CD4-positive, alpha-beta T cell treated with Interleukin-10 for 1 hour (primary cell): ENCODE data around the gene PHKA2.

Experiments used
- DNase-seq: peaks from one replicate; pipeline ENCODE4 v3.0.0-alpha.2; 2020

The PHKA2 gene

GRCh38 chrX:18970465-18970864 is 13.4 kb downstream of the PHKA2 start:
- DNase-seq: no peak

GRCh38 chrX:18966624-18967023 is 17.3 kb downstream of the PHKA2 start:
- no peak for DNase-seq

- no peak for DNase-seq
Observed at GRCh38 chrX:18964901-18965300, 19.0 kb downstream of the PHKA2 start.

DNA sequence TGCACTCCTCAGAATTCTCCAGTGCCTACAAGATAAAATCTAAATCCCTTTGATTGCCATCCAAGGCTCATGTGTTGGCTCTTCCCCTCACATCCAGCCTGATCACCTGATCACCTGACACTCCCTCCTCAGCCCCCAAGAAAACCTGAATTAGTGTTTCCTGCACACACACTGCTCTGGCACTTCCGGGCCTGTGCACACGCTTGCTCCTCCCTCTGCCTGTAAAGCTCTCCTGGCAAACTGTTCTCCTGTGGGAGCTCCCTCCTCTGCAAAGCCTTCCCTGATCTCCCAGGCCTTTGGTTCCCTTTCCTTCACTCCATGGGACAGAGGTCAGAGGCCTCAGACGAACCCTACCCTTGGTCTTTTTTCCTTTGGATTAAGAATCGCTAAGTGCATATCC is 19.9 kb downstream of the PHKA2 start:
- no peak for DNase-seq

DNA sequence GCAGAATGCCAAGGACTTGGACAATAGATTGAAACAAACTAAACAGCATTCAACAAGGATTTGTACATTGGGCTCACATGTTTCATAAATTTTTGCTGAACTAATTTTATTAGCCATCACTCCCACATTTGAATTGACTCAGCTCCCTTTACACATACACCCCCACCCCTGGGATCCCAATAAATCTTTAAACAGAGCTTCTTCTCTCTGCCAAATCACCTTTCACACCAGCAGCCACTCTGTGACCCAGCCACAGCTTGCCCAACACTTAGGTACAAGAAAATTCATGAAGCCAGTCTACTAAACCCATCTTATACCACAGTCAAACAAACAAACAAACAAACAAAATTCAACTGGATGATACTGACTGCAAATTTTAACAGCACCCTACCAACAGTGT is 21.6 kb downstream of the PHKA2 start:
- no peak for DNase-seq

DNA sequence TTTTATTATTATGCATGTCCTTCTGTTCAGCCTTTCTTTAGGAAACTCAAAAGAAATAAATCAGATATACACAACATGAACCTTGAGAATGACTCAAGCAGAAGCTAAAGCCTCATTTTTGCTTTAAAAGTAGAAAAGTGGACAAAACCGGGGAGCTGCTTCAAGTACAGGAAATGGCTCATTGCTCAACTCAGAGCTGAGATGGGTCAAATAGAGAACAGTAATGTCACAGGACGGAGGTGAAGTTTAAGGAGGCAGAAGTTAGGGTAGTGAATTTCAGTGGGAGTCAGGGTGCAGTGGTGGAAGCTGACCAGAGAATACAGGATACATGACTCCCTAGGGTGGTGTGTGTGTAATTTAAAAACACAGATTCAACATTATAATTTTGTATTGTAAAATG is 22.2 kb downstream of the PHKA2 start:
- no peak for DNase-seq

- no peak for DNase-seq
Observed at GRCh38 chrX:18956303-18957032, 27.4 kb downstream of the PHKA2 start.

- DNase-seq: no peak
Observed at GRCh38 chrX:18955676-18956075, 28.2 kb downstream of the PHKA2 start.

- DNase-seq: no peak
Observed at GRCh38 chrX:18951032-18951431, 32.9 kb downstream of the PHKA2 start.

- no peak for DNase-seq
Observed at GRCh38 chrX:18949944-18950301, 34.0 kb downstream of the PHKA2 start.

DNA sequence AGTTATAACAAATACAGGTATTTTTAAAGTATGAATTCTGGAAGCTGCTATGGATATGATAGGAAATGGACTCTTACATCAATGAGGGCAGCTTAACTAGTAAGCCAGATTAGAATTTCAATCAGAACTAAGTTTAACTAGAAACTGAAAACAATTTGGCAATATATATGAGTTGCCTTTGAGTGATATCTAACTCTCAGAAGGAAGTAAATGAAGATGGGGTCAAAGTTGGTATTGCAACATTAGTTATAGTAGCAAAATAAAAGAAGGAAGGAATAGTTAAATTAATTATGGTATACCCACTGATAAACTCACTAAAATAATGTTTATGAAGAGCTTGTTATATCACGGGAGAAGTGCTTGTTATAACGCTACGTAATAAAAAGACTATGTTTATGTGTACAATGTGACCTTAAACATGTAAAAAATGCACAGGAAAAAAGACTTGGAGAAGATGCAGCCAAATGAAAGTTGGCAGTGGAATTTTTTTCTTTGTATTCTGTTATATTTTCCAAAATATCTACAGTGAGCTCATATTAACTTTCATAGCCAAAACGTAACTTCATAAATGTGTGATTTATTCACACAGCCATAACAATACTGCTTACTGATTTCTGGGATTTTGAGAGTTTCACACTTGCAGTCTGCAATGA is 34.5 kb downstream of the PHKA2 start:
- DNase-seq: no peak

GRCh38 chrX:18946611-18947010 is 37.3 kb downstream of the PHKA2 start:
- no peak for DNase-seq

- DNase-seq: no peak
Observed at GRCh38 chrX:18946157-18946556, 37.8 kb downstream of the PHKA2 start.

GRCh38 chrX:18945483-18945882 is 38.4 kb downstream of the PHKA2 start:
- DNase-seq: no peak

- no peak for DNase-seq
Observed at GRCh38 chrX:18944482-18944881, 39.4 kb downstream of the PHKA2 start.

GRCh38 chrX:18941896-18942295 is 42.0 kb downstream of the PHKA2 start:
- no peak for DNase-seq

DNA sequence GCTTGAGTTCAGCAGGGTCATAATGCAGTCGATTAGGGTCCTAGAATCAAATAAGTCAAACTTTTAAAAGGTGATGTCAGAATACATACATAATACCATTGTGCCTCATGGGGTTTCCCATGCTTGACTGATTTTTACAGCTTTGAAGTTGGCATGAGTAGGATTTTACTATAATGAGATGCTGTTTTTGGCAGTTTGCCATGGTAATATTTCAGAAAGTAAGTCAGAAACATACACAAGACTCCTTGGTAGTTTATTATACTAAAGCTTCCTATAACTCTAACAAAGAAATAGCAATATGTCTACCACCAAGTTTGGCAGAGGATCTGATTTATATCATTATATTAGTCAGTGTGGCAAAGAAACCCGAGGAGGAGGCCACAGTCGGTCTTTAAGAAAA is 45.2 kb downstream of the PHKA2 start:
- DNase-seq: no peak

DNA sequence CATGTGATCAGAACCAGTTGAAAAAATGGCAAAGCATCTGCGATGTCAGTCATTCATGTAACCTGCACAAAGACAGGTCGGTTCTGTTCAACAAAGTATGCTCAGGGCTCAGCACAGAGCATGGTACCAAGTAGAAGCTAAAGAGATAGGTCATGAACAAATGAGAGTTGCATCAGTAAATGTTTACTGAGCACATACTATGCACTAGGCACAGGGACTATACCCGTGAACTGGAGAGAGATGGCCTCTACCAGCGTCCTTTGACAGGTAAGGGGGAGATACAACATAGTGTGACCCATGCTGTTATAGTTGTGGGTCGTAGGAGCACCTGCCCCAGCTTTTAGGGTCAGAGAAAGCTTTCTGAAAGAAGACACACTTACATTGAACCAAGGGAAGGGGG is 46.7 kb downstream of the PHKA2 start:
- DNase-seq: no peak

DNA sequence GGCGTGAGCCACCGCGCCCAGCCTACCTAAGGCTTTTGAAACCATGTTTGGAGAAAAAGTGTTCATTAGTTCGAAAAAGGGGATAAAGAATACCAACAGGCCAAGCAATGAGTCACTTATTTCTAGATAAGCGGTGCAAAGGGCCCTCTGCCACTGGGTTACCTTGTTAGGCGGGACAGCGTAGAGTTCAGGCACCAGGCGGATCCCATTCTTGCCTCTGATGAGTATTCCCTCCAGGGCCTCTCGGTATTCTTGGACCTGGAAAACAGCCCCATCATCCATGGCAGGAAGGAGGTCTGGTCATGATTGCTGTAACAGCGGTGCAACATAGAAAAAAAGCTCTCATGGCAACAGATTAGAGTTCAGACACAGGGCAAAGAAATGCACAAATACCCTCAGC is 48.0 kb downstream of the PHKA2 start:
- DNase-seq: no peak

GRCh38 chrX:18934708-18935107 is 49.2 kb downstream of the PHKA2 start:
- no peak for DNase-seq

GRCh38 chrX:18933617-18934016 is 50.3 kb downstream of the PHKA2 start:
- DNase-seq: no peak

DNA sequence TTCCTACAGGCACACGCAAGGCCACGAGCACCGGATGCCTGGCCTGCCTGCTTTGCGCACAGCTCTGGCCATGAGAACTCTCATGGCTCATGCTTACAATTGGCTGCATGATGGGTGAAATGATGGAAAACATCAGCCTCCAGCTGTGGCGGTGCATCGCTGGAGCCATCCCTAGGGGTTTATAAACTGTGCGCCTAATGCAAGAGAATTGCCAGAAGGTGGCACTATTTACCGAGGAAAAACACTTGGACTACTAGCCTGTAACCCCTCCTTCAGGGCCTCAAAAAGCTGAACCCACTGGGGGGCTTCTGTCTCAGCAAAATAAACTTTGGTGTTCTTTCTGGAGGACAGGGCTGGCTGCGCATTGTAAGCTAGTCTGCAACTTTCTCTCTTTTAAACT is 51.9 kb downstream of the PHKA2 start:
- DNase-seq: peak; percentile 1

GRCh38 chrX:18929775-18930174 is 54.1 kb downstream of the PHKA2 start:
- no peak for DNase-seq

GRCh38 chrX:18927558-18927957 is 56.4 kb downstream of the PHKA2 start:
- no peak for DNase-seq

DNA sequence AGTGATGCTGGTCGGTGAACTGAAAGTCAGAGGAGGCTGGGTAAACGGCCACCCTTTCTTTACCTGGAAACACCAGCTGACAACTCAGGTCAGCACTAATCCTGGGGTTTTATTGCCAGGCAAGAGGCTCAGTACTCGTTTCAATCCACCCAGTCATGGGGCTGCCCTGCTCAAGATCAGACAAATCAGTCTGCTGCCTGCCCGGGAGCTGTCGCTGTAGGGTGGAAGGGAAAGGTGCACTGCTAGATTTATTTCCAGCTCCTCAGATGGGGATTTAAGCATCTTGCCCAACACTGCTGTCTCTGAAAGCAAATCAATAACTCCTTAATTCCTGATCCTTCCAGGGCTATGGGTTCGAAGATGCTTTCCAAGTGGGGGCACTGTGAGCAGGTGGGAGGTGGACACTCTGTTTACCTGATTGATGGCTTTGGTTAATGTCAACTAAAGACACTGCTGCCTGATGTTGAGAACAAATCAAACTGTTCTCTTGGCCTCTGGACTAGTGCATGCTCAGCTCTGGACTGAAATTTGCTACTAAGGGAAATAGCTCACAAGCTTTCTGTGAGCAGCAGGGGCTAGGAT is 59.3 kb downstream of the PHKA2 start:
- no peak for DNase-seq
